ENCODE measurements around the gene TRAF1. TPM values are rescaled to one million over a fixed set of nuclear protein-coding genes. Genes with fewer than 3 reads are reported as not detected.

Gene TRAF1
- polyA plus RNA-seq, 1 donor, result 6.5 TPM

GRCh38 chr9:120875954-120876841, 50.4 kb downstream of the TRAF1 start:
- WGBS (ENCODE audit: insufficient coverage, low lambda C conversion rate), result no CpG with 5 or more reads among the region's 65 CpGs
- no peaks in the 10 kb centered on the region for H3K9me3 ChIP-seq (ENCODE audit: control insufficient read depth, low read depth, low read length)
- H3K4me3 ChIP-seq (ENCODE audit: low read length), result peak overlapping the region; percentile 77

GRCh38 chr9:120875643-120875953, 51.0 kb downstream of the TRAF1 start:
- Histone ChIP-seq H3K36me3 (ENCODE audit: control insufficient read depth, insufficient read depth, low read length) (peaks cover 6% of the 10 kb centered on the region), H3K27ac (ENCODE audit: low read length) (peak overlapping the region; percentile 89), H3K4me3 (ENCODE audit: low read length) (peak overlapping the region; percentile 37), H3K27me3 (ENCODE audit: control insufficient read depth, insufficient read depth, low read length) (no peaks in the 10 kb centered on the region), H3K9me3 (ENCODE audit: control insufficient read depth, low read depth, low read length) (no peaks in the 10 kb centered on the region), H3K4me1 (ENCODE audit: control insufficient read depth, insufficient read depth, low read length) (peaks cover 52% of the 10 kb centered on the region)
- no peak for DNase-seq
- WGBS (ENCODE audit: insufficient coverage, low lambda C conversion rate), result no CpG with 5 or more reads among the region's 7 CpGs

More at GRCh38 chr9:120875954-120876841, 50.4 kb downstream of the TRAF1 start:
- Histone ChIP-seq H3K27me3 (ENCODE audit: control insufficient read depth, insufficient read depth, low read length) (no peaks in the 10 kb centered on the region), H3K27ac (ENCODE audit: low read length) (peak overlapping the region; percentile 97), H3K4me1 (ENCODE audit: control insufficient read depth, insufficient read depth, low read length) (peaks cover 52% of the 10 kb centered on the region), H3K36me3 (ENCODE audit: control insufficient read depth, insufficient read depth, low read length) (peaks cover 6% of the 10 kb centered on the region)
- peak; percentile 87 to 96 for DNase-seq

- peaks cover 52% of the 10 kb centered on the region for H3K4me1 ChIP-seq (ENCODE audit: control insufficient read depth, insufficient read depth, low read length)
- H3K27ac ChIP-seq (ENCODE audit: low read length), result peak overlapping the region; percentile 89
- H3K36me3 ChIP-seq (ENCODE audit: control insufficient read depth, insufficient read depth, low read length), result peaks cover 10% of the 10 kb centered on the region
- 76% methylated on average over 3 of the region's 4 CpGs for whole genome bisulfite sequencing (ENCODE audit: insufficient coverage, low lambda C conversion rate)
- H3K9me3 ChIP-seq (ENCODE audit: control insufficient read depth, low read depth, low read length), result no peaks in the 10 kb centered on the region
- H3K4me3 ChIP-seq (ENCODE audit: low read length), result no peak overlapping the region
- no peaks in the 10 kb centered on the region for H3K27me3 ChIP-seq (ENCODE audit: control insufficient read depth, insufficient read depth, low read length)
- no peak for DNase-seq
These were observed 51.4 kb downstream of the TRAF1 start for GRCh38 chr9:120875195-120875565.

GRCh38 chr9:120874226-120875194, 52.1 kb downstream of the TRAF1 start:
- Histone ChIP-seq H3K4me3 (ENCODE audit: low read length) (no peak overlapping the region), H3K27ac (ENCODE audit: low read length) (peak overlapping the region; percentile 89), H3K36me3 (ENCODE audit: control insufficient read depth, insufficient read depth, low read length) (peaks cover 16% of the 10 kb centered on the region), H3K4me1 (ENCODE audit: control insufficient read depth, insufficient read depth, low read length) (peaks cover 54% of the 10 kb centered on the region), H3K27me3 (ENCODE audit: control insufficient read depth, insufficient read depth, low read length) (no peaks in the 10 kb centered on the region), H3K9me3 (ENCODE audit: control insufficient read depth, low read depth, low read length) (no peaks in the 10 kb centered on the region)
- DNase-seq, result peak; percentile 78 to 90
- no CpG with 5 or more reads among the region's 10 CpGs for WGBS (ENCODE audit: insufficient coverage, low lambda C conversion rate)

GRCh38 chr9:120873512-120873911, 53.1 kb downstream of the TRAF1 start:
- H3K27me3 ChIP-seq (ENCODE audit: control insufficient read depth, insufficient read depth, low read length), result no peaks in the 10 kb centered on the region
- peak overlapping the region; percentile 89 for H3K27ac ChIP-seq (ENCODE audit: low read length)
- H3K4me1 ChIP-seq (ENCODE audit: control insufficient read depth, insufficient read depth, low read length), result peaks cover 54% of the 10 kb centered on the region
- H3K9me3 ChIP-seq (ENCODE audit: control insufficient read depth, low read depth, low read length), result no peaks in the 10 kb centered on the region
- H3K4me3 ChIP-seq (ENCODE audit: low read length), result no peak overlapping the region
- DNase-seq, result peak; percentile 88 to 93
- WGBS (ENCODE audit: insufficient coverage, low lambda C conversion rate), result no CpG with 5 or more reads among the region's 4 CpGs
- peaks cover 16% of the 10 kb centered on the region for H3K36me3 ChIP-seq (ENCODE audit: control insufficient read depth, insufficient read depth, low read length)

GRCh38 chr9:120872791-120873502, 53.6 kb downstream of the TRAF1 start:
- peak; percentile 80 to 92 for DNase-seq
- Histone ChIP-seq H3K9me3 (ENCODE audit: control insufficient read depth, low read depth, low read length) (no peaks in the 10 kb centered on the region), H3K4me3 (ENCODE audit: low read length) (no peak overlapping the region), H3K27me3 (ENCODE audit: control insufficient read depth, insufficient read depth, low read length) (no peaks in the 10 kb centered on the region), H3K27ac (ENCODE audit: low read length) (peak overlapping the region; percentile 89), H3K4me1 (ENCODE audit: control insufficient read depth, insufficient read depth, low read length) (peaks cover 54% of the 10 kb centered on the region), H3K36me3 (ENCODE audit: control insufficient read depth, insufficient read depth, low read length) (peaks cover 16% of the 10 kb centered on the region)
- no CpG with 5 or more reads among the region's 3 CpGs for WGBS (ENCODE audit: insufficient coverage, low lambda C conversion rate)

- H3K27ac ChIP-seq (ENCODE audit: low read length), result no peak overlapping the region
- H3K9me3 ChIP-seq (ENCODE audit: control insufficient read depth, low read depth, low read length), result no peaks in the 10 kb centered on the region
- no peak overlapping the region for H3K4me3 ChIP-seq (ENCODE audit: low read length)
- H3K27me3 ChIP-seq (ENCODE audit: control insufficient read depth, insufficient read depth, low read length), result no peaks in the 10 kb centered on the region
- DNase-seq, result no peak
- WGBS (ENCODE audit: insufficient coverage, low lambda C conversion rate), result no CpG with 5 or more reads among the region's 9 CpGs
- H3K4me1 ChIP-seq (ENCODE audit: control insufficient read depth, insufficient read depth, low read length), result peaks cover 44% of the 10 kb centered on the region
- H3K36me3 ChIP-seq (ENCODE audit: control insufficient read depth, insufficient read depth, low read length), result peaks cover 40% of the 10 kb centered on the region
These were observed 56.4 kb downstream of the TRAF1 start for GRCh38 chr9:120870206-120870605.

GRCh38 chr9:120869726-120870125, 56.9 kb downstream of the TRAF1 start:
- no peak overlapping the region for H3K27ac ChIP-seq (ENCODE audit: low read length)
- H3K4me3 ChIP-seq (ENCODE audit: low read length), result no peak overlapping the region
- peaks cover 43% of the 10 kb centered on the region for H3K36me3 ChIP-seq (ENCODE audit: control insufficient read depth, insufficient read depth, low read length)
- DNase-seq, result no peak
- no peaks in the 10 kb centered on the region for H3K9me3 ChIP-seq (ENCODE audit: control insufficient read depth, low read depth, low read length)
- H3K27me3 ChIP-seq (ENCODE audit: control insufficient read depth, insufficient read depth, low read length), result no peaks in the 10 kb centered on the region
- H3K4me1 ChIP-seq (ENCODE audit: control insufficient read depth, insufficient read depth, low read length), result peaks cover 41% of the 10 kb centered on the region
- no CpG with 5 or more reads among the region's 10 CpGs for WGBS (ENCODE audit: insufficient coverage, low lambda C conversion rate)

GRCh38 chr9:120869360-120869687, 57.3 kb downstream of the TRAF1 start:
- H3K27ac ChIP-seq (ENCODE audit: low read length), result peak overlapping the region; percentile 87
- WGBS (ENCODE audit: insufficient coverage, low lambda C conversion rate), result no CpG with 5 or more reads among the region's 10 CpGs
- H3K4me1 ChIP-seq (ENCODE audit: control insufficient read depth, insufficient read depth, low read length), result peaks cover 37% of the 10 kb centered on the region
- no peaks in the 10 kb centered on the region for H3K9me3 ChIP-seq (ENCODE audit: control insufficient read depth, low read depth, low read length)
- peak overlapping the region; percentile 63 for H3K4me3 ChIP-seq (ENCODE audit: low read length)
- no peaks in the 10 kb centered on the region for H3K27me3 ChIP-seq (ENCODE audit: control insufficient read depth, insufficient read depth, low read length)
- DNase-seq, result no peak
- peaks cover 43% of the 10 kb centered on the region for H3K36me3 ChIP-seq (ENCODE audit: control insufficient read depth, insufficient read depth, low read length)
